Thyroid gland (tissue), 4 donors: ENCODE data around the gene CCAR1. TPM values are rescaled to one million over a fixed set of nuclear protein-coding genes. Genes with fewer than 3 reads are reported as not detected.

Experiments used
- DNase-seq, 2 donors: peaks; one replicate each; pipeline ENCODE4 v3.0.0-alpha.2; 2019
- H3K27ac ChIP-seq, 3 donors: fragments of 200-600 bp; sonication (generic); 1 replicate in 2 of 3; 2 replicates in 1 of 3; pipeline ENCODE4 v1.5.1; 2016 to 2019; ENCODE audit warnings: mild to moderate bottlenecking in 1 of 3, moderate library complexity in 1 of 3
- H3K27me3 ChIP-seq: fragments of 200-600 bp; sonication (generic); one replicate; pipeline ENCODE4 v1.5.1; 2019
- H3K36me3 ChIP-seq, 2 donors: fragments of 200-600 bp; sonication (generic); one replicate each; pipeline ENCODE4 v1.5.1; 2016 to 2019
- H3K4me1 ChIP-seq, 2 donors: fragments of 200-600 bp; sonication (generic); one replicate each; pipeline ENCODE4 v1.5.1; 2017 to 2019
- H3K4me3 ChIP-seq, 3 donors: fragments of 200-600 bp; sonication (generic); replicated peaks in 1 of 3; 1 replicate in 2 of 3; 2 replicates in 1 of 3; pipeline ENCODE4 v1.5.1; 2016; ENCODE audit warnings: mild to moderate bottlenecking in 1 of 3
- H3K9me3 ChIP-seq: fragments of 200-600 bp; sonication (generic); one replicate; pipeline ENCODE4 v1.5.1; 2017
- POLR2A ChIP-seq, 2 donors: fragments of 450-650 bp; IDR thresholded peaks; one replicate each; pipeline ENCODE4 v1.6.1; 2017; ENCODE audit warnings: antibody characterized with exemption in 2 of 2, mild to moderate bottlenecking in 2 of 2, moderate library complexity in 1 of 2
- WGBS, 2 donors: methylation state at CpG; one replicate each; pipeline ENCODE4 v1.1.5; 2017; 5-methylcytosine and 5-hydroxymethylcytosine counted together
- intact Hi-C: fragments of 100-400 bp; cut with DNase I; formaldehyde crosslinking; loops from one replicate; pipeline ENCODE4 v1.15.1; 2023
- total RNA-seq, 4 donors: library from RNA; depleted of rRNA; stranded (reverse); fragments of >200 nt; gene quantifications; one replicate each; pipeline ENCODE4 v1.2.3, GENCODE V29; 2016
- TF ChIP-seq, protein P1 (sequence below), 6 experiments: fragments of 200-600 bp in 3 of 6; fragments of 450-650 bp in 3 of 6; sonication (generic) in 3 of 6; IDR thresholded peaks; one replicate each; pipeline ENCODE4 v1.5.1; 2016 to 2019; ENCODE audit warnings: antibody characterized with exemption in 6 of 6, mild to moderate bottlenecking in 2 of 6, inconsistent platforms in 1 of 6, moderate library complexity in 1 of 6

Gene CCAR1
- total RNA-seq, 4 donors from 2014 or later: 65.6 to 95.3 (median 74.2) TPM

GRCh38 chr10:68790476-68790875 lies 69.4 kb downstream of the CCAR1 start:
- H3K36me3 ChIP-seq: peaks cover 44 to 70% of the 10 kb centered on the region in 2 donors
- 96% methylated on average over 10 of the region's 10 CpGs for WGBS, 2 donors
- H3K27ac ChIP-seq: no peak overlapping the region
- H3K4me1 ChIP-seq: no peaks in the 10 kb centered on the region
- H3K9me3 ChIP-seq: no peaks in the 10 kb centered on the region
- no peak for DNase-seq
- no peak overlapping the region for H3K4me3 ChIP-seq
- intact Hi-C loops: loop anchor here (10.0 kb wide), 1 partner anchor 104 kb away; no protein-coding TSS in a partner anchor
- H3K27me3 ChIP-seq: no peaks in the 10 kb centered on the region
- no peak for TF ChIP-seq POLR2A (IDR thresholded peaks at IDR 0.05)
- TF ChIP-seq, protein P1, sequence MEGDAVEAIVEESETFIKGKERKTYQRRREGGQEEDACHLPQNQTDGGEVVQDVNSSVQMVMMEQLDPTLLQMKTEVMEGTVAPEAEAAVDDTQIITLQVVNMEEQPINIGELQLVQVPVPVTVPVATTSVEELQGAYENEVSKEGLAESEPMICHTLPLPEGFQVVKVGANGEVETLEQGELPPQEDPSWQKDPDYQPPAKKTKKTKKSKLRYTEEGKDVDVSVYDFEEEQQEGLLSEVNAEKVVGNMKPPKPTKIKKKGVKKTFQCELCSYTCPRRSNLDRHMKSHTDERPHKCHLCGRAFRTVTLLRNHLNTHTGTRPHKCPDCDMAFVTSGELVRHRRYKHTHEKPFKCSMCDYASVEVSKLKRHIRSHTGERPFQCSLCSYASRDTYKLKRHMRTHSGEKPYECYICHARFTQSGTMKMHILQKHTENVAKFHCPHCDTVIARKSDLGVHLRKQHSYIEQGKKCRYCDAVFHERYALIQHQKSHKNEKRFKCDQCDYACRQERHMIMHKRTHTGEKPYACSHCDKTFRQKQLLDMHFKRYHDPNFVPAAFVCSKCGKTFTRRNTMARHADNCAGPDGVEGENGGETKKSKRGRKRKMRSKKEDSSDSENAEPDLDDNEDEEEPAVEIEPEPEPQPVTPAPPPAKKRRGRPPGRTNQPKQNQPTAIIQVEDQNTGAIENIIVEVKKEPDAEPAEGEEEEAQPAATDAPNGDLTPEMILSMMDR (IDR thresholded peaks at IDR 0.05): no peak

GRCh38 chr10:68792115-68792514 lies 71.1 kb downstream of the CCAR1 start:
- WGBS, 2 donors: 81 to 82% methylated on average over 1 of the region's 1 CpG
- peaks cover 30 to 54% of the 10 kb centered on the region in 2 donors for H3K36me3 ChIP-seq
- DNase-seq: no peak
- no peak for TF ChIP-seq POLR2A (IDR thresholded peaks at IDR 0.05)
- TF ChIP-seq, protein P1 (IDR thresholded peaks at IDR 0.05): peak in 3 of 6 experiments; percentile 23 to 37 (median 34)
- H3K4me3 ChIP-seq: no peak overlapping the region
- H3K27ac ChIP-seq: no peak overlapping the region
- no peaks in the 10 kb centered on the region for H3K4me1 ChIP-seq
- no peaks in the 10 kb centered on the region for H3K9me3 ChIP-seq
- H3K27me3 ChIP-seq: no peaks in the 10 kb centered on the region
- intact Hi-C loops: loop anchor here (10.0 kb wide), 1 partner anchor 103 kb away; no protein-coding TSS in a partner anchor

DNA sequence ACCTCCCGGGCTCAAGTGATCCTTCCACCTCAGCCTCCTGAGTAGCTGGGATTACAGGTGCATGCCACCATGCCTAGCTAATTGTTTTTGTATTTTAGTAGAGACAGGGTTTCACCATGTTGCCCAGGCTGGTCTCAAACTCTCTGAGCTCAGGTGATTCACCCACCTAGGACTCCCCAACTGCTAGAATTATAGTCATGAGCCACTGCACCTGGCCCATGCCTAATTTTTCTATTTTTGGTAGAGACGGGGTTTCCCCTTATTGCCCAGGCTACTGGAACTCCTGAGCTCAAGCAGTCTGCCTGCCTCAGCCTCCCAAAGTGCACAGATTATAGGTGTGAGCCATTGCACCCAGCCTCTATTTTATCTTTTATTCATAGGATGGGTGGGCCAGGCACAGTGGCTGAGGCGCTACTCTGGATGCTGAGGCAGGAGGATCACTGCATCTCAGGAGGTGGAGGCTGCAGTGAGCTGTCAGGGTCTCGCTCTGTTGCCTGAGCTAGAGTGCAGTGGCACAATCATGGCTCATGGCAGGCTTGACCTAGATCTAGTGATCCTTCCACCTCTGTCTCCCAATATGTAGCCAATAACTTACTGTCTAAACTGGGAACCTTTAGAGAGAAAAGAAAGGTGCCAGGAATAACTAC lies 75.0 kb downstream of the CCAR1 start:
- WGBS, 2 donors: 94 to 97% methylated on average over 3 to 4 of the region's 4 CpGs
- no peak overlapping the region for H3K4me3 ChIP-seq
- H3K27me3 ChIP-seq: no peaks in the 10 kb centered on the region
- no peaks in the 10 kb centered on the region for H3K9me3 ChIP-seq
- H3K4me1 ChIP-seq: no peaks in the 10 kb centered on the region
- TF ChIP-seq, protein P1 (IDR thresholded peaks at IDR 0.05): no peak
- TF ChIP-seq POLR2A (IDR thresholded peaks at IDR 0.05): no peak
- intact Hi-C loops: loop anchor here (10.0 kb wide), 1 partner anchor 99 kb away; no protein-coding TSS in a partner anchor
- H3K36me3 ChIP-seq: peaks cover 0 to 16% of the 10 kb centered on the region in 2 donors
- no peak overlapping the region for H3K27ac ChIP-seq
- DNase-seq: no peak

DNA sequence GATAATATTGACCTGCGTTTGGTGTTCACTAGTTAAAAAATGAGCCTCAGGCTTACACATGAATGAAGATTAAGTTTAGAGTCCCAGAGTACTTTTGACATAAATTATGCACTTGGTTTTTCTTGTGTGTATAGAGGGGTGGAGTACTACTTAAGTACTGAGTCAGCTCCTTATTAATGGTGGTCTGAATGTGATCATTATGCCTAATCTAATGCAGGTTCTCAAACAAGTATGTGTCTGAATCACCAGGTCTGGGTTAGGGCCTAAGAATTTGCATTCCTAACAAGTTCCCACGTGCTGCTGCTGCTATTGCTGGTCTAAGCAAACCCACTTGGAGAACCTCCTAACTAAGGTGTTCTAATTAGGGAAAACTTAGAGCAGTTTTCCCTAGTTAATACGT lies 75.6 kb downstream of the CCAR1 start:
- intact Hi-C loops: loop anchor here (10.0 kb wide), 1 partner anchor 98 kb away; no protein-coding TSS in a partner anchor
- no peaks in the 10 kb centered on the region for H3K4me1 ChIP-seq

GRCh38 chr10:68800211-68800610 lies 79.2 kb downstream of the CCAR1 start:
- Histone ChIP-seq H3K27ac (no peak overlapping the region), H3K4me3 (no peak overlapping the region), H3K36me3 (peaks cover 0 to 1% of the 10 kb centered on the region in 2 donors), H3K9me3 (no peaks in the 10 kb centered on the region), H3K4me1 (no peaks in the 10 kb centered on the region), H3K27me3 (no peaks in the 10 kb centered on the region)
- intact Hi-C loops: no loop called here
- WGBS, 2 donors: 67 to 76% methylated on average over 2 of the region's 2 CpGs
- TF ChIP-seq, protein P1 (IDR thresholded peaks at IDR 0.05): no peak
- TF ChIP-seq POLR2A (IDR thresholded peaks at IDR 0.05): no peak
- no peak for DNase-seq

More for the DNA sequence above, 75.6 kb downstream of the CCAR1 start:
- H3K9me3 ChIP-seq: no peaks in the 10 kb centered on the region
- no peak for DNase-seq
- H3K27me3 ChIP-seq: no peaks in the 10 kb centered on the region
- no peak overlapping the region for H3K4me3 ChIP-seq
- H3K27ac ChIP-seq: no peak overlapping the region
- WGBS, 2 donors: 94% methylated on average over 3 of the region's 3 CpGs
- TF ChIP-seq POLR2A (IDR thresholded peaks at IDR 0.05): no peak
- TF ChIP-seq, protein P1 (IDR thresholded peaks at IDR 0.05): no peak
- H3K36me3 ChIP-seq: peaks cover 0 to 15% of the 10 kb centered on the region in 2 donors
